ENCODE measurements around the gene MTHFD2L.

The MTHFD2L gene

GRCh38 chr4:74133786-74134499 lies 24.0 kb upstream of the MTHFD2L start:
- DNase-seq, result no peak

GRCh38 chr4:74134500-74134852 lies 23.4 kb upstream of the MTHFD2L start:
- no peak for DNase-seq

- no peak for DNase-seq
These were observed 11.3 kb upstream of the MTHFD2L start for GRCh38 chr4:74146581-74147129.

DNA sequence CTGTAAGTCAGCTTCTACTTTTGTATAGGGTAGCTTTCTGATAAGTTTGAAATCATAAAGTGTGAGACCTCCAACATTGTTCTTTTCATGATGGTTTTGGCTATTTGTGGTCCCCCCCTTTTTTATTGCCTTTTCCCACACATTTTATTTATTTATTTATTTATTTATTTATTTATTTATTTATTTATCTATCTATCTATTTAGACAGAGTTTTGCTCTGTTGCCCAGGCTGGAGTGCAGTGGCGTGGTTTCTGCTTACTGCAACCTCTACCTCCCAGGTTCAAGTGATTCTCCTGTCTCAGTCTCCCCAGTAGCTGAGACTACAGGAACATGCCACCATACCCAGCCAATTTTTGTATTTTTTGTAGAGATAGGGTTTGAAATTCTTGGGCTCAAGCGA lies 9.7 kb upstream of the MTHFD2L start:
- DNase-seq, result no peak

- no peak for DNase-seq
These were observed 5.1 kb upstream of the MTHFD2L start for GRCh38 chr4:74152836-74153235.

DNA sequence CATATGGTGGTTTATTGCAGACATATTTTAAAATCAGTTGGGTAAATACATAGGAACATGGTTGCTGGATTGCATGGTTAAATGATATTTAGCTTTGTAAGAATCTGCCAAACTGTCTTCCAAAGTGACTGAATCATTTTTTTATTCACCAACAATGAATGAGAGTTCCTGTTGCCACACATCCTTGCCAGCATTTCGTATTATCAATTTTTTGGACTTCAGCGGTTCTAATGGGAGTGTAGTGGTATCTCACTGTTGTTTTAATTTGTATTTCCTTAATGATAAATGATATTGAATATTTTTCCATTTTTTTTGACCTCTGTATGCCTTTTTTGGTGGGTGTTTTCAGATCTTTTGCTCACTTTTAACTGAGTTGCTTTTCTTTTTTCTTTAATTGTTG lies 1.4 kb upstream of the MTHFD2L start:
- no peak for DNase-seq

GRCh38 chr4:74157154-74157553 lies 764 bp upstream of the MTHFD2L start:
- no peak for DNase-seq

DNA sequence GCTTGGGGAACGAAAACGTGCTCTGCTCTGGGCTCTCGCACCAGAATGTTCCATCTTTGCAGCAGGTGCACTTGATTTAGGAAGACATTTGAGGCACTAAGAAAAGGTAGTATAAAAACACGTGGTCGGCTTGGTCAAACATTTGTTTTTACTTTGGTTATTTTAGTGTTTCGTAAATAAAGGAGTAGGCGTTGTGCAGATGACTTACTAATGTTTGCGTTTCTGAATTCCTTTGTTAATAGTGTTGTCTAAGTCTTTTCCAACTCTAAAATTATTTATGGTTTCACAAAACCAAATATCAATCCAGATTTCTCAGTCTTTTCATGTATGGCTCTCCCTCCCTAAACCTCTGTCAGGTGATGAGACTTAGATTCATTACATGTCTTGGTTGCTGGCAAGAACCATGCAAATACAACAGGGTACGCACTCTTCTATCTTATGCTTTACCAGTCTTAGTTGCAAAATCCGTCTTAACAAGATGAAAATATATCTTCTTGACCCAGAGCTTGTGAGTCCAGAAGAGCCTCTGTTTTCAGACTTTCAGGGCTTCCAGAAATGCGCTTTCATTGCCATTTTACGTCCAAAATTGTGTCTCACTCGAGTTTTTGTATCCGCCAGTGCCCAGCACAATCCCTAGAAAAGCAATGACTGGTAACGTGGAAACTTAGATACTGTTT lies 686 bp downstream of the MTHFD2L start:
- no peak for DNase-seq

GRCh38 chr4:74159143-74159709 lies 1.3 kb downstream of the MTHFD2L start:
- DNase-seq, result no peak

DNA sequence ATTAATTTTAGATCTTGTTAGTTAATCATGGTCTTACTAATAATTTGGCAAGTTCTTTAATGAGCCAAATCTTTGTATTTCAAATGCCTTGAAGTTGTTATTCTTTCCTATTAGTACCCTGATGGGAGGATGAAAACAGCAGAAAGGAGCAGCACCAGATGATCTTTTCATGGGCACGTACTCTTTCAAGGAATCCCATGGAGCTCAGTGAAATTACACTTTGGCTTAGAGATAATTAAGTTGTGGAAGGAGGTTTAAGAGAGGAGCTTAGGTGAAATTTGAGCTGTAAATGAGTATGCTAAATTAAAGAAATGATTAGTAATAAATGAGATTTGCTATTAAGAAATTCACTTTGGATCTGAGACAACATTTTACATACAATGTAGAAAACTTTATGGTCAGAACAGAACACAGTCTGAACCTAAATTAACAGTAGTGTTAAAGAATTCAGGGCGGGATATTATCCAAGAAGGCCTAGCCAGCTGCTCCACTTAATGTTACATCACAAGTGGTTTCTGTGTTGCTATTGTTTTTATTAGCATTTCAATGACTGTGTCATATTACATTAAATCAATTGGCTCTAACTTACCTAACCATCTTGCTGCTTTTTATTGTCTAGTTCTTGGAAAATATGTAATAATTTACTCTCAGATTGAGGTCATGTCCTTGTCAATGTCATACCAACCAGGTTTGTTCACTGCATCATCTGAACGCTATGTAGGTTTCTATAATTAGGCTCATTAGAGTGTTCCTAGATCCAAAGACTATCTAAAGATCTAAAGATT lies 3.9 kb downstream of the MTHFD2L start:
- DNase-seq, result peak; percentile 18

DNA sequence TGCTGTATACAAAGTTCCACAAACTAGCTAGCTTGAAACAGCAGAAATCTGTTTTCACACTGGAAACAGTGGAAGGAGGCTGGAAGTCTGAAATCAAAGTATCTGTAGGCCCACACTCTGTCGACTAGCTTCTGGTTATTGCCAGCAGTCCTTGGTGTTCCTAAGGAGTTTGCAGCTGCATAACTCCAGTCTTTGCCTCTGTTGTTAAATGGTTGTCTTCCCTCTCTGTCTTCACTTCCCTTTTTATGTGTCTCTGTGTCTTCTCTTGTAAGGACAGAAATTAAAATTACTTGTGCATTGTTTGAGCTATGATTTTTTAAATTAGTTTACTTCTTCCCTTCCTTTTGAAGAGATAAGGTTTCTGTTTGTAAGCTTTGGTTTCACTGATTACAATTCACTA lies 8.2 kb downstream of the MTHFD2L start:
- no peak for DNase-seq

DNA sequence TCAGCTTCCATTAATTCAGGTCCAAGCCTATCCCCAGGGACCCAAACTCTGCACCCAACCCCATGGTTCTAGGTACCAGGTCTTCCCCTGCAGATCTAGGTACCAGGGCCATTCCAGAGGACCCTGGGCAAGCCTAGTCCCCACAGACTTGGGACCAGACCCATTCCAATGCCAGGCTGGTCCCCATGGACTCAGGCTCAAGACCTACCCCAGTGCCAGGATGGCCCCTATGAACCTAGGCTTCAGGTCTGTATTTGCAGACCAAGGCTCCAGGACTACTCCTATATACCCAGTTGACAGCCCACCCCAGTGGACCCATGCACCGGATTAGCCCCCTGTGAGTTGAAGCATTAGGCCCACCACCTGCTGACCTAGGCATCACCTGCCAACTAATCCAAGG lies 8.9 kb downstream of the MTHFD2L start:
- no peak for DNase-seq

- DNase-seq, result no peak
These were observed 9.7 kb downstream of the MTHFD2L start for GRCh38 chr4:74167585-74167984.

- DNase-seq, result no peak
These were observed 10.9 kb downstream of the MTHFD2L start for GRCh38 chr4:74168841-74169240.

- DNase-seq, result no peak
These were observed 15.4 kb downstream of the MTHFD2L start for GRCh38 chr4:74173321-74173720.

DNA sequence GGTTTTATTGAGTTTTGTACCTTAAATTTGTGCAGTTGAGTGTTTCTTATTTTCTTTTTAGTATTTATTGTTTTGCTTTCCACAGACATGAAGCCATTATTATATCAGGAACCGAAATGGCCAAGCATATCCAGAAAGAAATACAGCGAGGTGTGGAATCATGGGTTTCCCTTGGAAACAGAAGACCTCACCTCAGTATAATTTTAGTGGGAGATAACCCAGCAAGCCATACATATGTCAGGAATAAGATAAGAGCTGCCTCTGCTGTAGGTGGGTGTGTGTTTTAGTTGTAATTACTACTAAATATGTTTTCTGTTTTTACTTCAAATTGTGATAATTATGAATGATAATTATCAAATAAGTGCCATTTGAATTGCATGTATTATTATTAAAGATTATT lies 16.5 kb downstream of the MTHFD2L start:
- DNase-seq, result no peak

- DNase-seq, result no peak
These were observed 17.0 kb downstream of the MTHFD2L start for GRCh38 chr4:74174941-74175340.

DNA sequence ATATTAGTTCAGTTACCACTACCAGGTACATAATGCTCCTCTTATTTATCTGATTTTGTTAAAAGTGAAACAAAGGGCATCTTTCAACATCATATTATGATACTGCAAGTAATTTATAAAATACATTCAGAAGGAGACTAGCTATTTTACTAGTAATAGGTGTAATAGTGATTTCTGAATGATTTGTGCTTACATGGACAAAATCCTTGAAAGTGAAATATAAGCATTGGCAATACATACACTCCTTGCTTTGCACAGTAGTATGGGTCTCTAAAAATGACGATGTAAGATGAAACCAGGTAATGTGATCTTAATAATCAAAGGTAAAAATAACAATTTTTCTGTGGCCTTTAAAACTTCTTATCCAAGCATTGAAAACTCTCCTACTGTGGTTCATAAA lies 17.5 kb downstream of the MTHFD2L start:
- no peak for DNase-seq

DNA sequence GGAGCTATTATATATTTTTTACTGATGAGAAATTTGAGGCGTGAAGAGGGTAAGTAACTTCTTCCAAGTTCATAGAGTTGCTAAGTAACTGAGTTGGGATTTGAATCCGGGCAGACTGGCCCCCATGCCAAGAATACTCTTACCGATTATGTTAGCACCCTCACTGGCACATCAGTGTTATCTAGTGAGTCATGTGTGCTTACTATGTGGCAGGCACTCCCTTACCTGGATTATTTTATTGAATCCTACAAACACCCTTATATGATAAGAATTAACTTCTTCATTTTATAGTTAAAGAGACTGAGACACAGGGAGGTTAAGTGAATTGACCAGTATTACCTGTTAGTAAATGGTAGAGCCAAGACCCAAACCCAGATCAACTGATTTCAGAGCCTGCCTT lies 20.9 kb downstream of the MTHFD2L start:
- DNase-seq, result no peak

DNA sequence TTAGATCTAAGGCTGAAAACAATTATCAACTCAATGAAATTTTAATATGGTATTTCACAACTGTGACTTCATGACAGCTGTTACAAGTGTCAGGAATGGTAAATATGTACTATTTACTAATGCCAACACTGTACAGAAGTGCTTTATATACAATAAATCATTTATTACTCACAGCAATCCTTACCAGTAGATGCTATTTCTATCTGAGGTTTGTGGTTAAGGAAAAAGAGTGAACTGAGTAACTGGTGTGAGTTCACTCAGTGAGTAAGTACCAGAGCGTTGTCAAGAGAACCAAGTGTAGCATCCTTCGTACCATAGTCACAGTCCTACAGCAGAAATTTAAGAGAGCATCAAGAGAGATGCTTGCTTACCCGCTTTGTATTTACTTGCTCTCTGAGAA lies 23.3 kb downstream of the MTHFD2L start:
- no peak for DNase-seq

DNA sequence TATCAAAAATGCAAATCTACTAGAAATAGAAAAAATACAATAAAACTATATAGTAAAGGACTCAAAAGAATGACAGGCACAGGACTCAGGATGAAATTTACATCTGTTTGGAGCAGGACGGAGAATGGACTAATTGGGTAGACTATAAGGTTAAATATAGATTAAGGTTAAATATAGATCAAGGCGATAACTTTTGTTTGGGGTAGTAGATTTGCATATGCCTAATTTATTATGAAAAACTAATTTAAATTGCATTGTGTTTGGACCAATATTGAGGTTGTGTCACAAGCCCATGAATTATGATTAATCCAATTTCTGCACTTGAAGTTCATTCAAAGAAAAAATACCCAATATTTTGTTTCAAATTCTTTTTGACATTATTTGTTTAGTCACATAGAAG lies 31.0 kb downstream of the MTHFD2L start:
- DNase-seq, result no peak

DNA sequence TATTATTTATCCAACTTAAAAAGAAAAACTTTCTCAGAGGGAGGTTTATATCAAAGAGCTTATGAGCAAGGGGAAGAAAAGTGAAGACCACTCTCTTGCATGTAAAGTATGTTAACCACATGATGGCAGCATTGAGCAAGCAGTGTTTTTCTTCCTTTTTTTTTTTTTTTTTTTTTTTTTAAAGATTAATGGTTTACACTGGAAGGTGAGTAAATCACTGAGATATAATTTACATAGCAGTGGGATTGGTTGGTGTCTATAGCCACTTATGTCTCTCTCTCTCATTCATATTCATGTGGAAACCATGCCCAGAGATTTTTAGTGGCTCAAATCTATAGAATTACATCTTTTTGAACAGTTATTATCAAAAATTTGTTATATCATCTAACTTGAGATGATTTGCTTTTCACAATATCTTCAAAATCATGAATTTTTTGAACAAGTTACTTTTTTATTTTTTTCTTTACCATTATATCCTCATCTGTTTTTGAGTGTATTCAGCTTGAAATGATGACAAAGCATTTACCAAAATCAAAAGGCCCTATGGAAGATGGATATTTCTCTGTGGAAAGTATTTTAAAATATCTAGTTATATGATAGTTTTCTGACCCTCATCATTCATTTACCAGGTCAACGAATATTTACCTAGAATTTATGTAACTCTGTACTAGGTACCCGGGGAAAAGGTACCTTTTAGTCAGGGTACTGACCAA lies 31.6 kb downstream of the MTHFD2L start:
- DNase-seq, result peak; percentile 25

GRCh38 chr4:74190332-74190731 lies 32.4 kb downstream of the MTHFD2L start:
- DNase-seq, result no peak

All from DMS79 (cell line).